Measurements from ENCODE around the gene DKKL1. TPM values are rescaled to one million over a fixed set of nuclear protein-coding genes. Genes with fewer than 3 reads are reported as not detected.

The DKKL1 gene
- total RNA-seq, 1 donor = not detected

GRCh38 chr19:49380391-49380790, 16.7 kb downstream of the DKKL1 start:
- no peak overlapping the region for H3K4me3 ChIP-seq (ENCODE audit: low read depth, low read length)
- DNase-seq (ENCODE audit: low read depth) = no peak
- no peak for TF ChIP-seq CTCF (IDR thresholded peaks at IDR 0.05; ENCODE audit: insufficient read depth, low read depth, low read length)

GRCh38 chr19:49382639-49383038, 19.0 kb downstream of the DKKL1 start:
- TF ChIP-seq CTCF (IDR thresholded peaks at IDR 0.05; ENCODE audit: insufficient read depth, low read depth, low read length) = no peak
- H3K4me3 ChIP-seq (ENCODE audit: low read depth, low read length) = no peak overlapping the region
- DNase-seq (ENCODE audit: low read depth) = no peak

- DNase-seq (ENCODE audit: low read depth) = no peak
- no peak overlapping the region for H3K4me3 ChIP-seq (ENCODE audit: low read depth, low read length)
- no peak for TF ChIP-seq CTCF (IDR thresholded peaks at IDR 0.05; ENCODE audit: insufficient read depth, low read depth, low read length)
Measured at GRCh38 chr19:49383599-49383998, 19.9 kb downstream of the DKKL1 start.

GRCh38 chr19:49387936-49388372, 24.3 kb downstream of the DKKL1 start, which contains the start of gene KASH5:
TSS of gene KASH5 (plus strand) at chr19:49388249. CDS start at chr19:49390884, 2,635 bp downstream.
- DNase-seq (ENCODE audit: low read depth) = peak; percentile 83
- peak within 1 kb of the TSS; percentile 45 for H3K4me3 ChIP-seq (ENCODE audit: low read depth, low read length)
- no peak for TF ChIP-seq CTCF (IDR thresholded peaks at IDR 0.05; ENCODE audit: insufficient read depth, low read depth, low read length)

- no peak for TF ChIP-seq CTCF (IDR thresholded peaks at IDR 0.05; ENCODE audit: insufficient read depth, low read depth, low read length)
- no peak overlapping the region for H3K4me3 ChIP-seq (ENCODE audit: low read depth, low read length)
- no peak for DNase-seq (ENCODE audit: low read depth)
Measured at GRCh38 chr19:49389406-49389805, 25.7 kb downstream of the DKKL1 start.

GRCh38 chr19:49390131-49390928, 26.7 kb downstream of the DKKL1 start:
- no peak overlapping the region for H3K4me3 ChIP-seq (ENCODE audit: low read depth, low read length)
- DNase-seq (ENCODE audit: low read depth) = no peak
- no peak for TF ChIP-seq CTCF (IDR thresholded peaks at IDR 0.05; ENCODE audit: insufficient read depth, low read depth, low read length)

Data from fibroblast of villous mesenchyme (primary cell).